ENCODE data around the gene USH1G. TPM values are rescaled to one million over a fixed set of nuclear protein-coding genes. Genes with fewer than 3 reads are reported as not detected.

USH1G gene
- polyA plus RNA-seq, 3 donors, result 0.03 TPM; not detected in 2

GRCh38 chr17:74890554-74890953 is 32.5 kb downstream of the USH1G start:
- WGBS, 3 donors, result 91 to 94% (median 92%) methylated on average over 7 of the region's 7 CpGs
- no peak overlapping the region for H3K27ac ChIP-seq (ENCODE audit: low read depth, low read length)

DNA sequence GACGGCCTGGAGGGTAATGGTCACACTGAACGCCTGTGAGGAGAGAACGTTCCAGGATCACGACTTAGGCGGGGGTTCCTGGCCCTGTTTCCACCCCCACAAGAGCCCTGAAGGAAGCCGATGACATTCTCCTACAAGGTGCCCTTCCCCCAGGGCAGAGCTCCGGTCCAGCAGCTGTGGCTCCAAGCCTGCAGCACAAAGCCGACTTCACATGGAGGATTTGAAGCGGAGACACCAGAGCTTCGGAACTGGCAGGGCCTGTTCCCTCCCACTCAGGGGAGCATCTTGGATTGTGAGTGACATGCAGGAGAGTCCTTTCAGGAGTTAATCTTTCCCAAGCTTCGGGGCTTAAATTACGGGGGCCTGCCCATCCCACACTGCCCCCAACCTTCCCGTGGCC is 34.6 kb downstream of the USH1G start:
- 51 to 67% (median 56%) methylated on average over 13 of the region's 13 CpGs for WGBS, 3 donors
- no peak overlapping the region for H3K27ac ChIP-seq (ENCODE audit: low read depth, low read length)

- 51 to 70% (median 51%) methylated on average over 15 of the region's 15 CpGs for WGBS, 3 donors
Measured at GRCh38 chr17:74883241-74883745, 39.8 kb downstream of the USH1G start.

GRCh38 chr17:74882517-74883240 is 40.4 kb downstream of the USH1G start:
- no peak overlapping the region for H3K27ac ChIP-seq (ENCODE audit: low read depth, low read length)
- 65 to 78% (median 72%) methylated on average over 20 of the region's 20 CpGs for WGBS, 3 donors

More at GRCh38 chr17:74883241-74883745, 39.8 kb downstream of the USH1G start:
- H3K27ac ChIP-seq (ENCODE audit: low read depth, low read length), result no peak overlapping the region

- WGBS, 3 donors, result 66 to 78% (median 66%) methylated on average over 11 of the region's 11 CpGs
- H3K27ac ChIP-seq (ENCODE audit: low read depth, low read length), result no peak overlapping the region
Measured at GRCh38 chr17:74881073-74881472, 42.0 kb downstream of the USH1G start.

- 91 to 94% (median 93%) methylated on average over 16 of the region's 16 CpGs for WGBS, 3 donors
- no peak overlapping the region for H3K27ac ChIP-seq (ENCODE audit: low read depth, low read length)
Measured at GRCh38 chr17:74879308-74879707, 43.7 kb downstream of the USH1G start.

DNA sequence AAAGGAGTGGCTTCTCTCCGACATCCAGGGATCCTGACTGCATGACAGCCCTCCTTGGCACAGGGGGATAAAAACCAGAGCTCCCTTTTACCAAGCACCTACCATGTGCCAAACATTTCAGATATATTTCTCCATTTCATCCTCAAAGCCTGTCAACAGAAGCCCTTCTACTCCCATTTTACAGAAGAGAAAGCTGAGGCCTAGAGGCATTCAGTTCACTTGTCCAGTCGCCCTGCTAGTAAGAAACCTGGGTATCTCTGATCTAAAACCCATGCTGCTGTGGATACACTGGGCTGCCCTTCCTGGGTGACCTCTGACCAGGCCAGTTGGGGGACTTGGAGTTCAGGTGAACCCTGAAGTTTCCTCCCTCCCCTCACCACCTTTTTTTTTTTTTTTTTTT is 44.4 kb downstream of the USH1G start:
- H3K27ac ChIP-seq (ENCODE audit: low read depth, low read length), result no peak overlapping the region
- 63 to 94% (median 80%) methylated on average over 2 of the region's 2 CpGs for WGBS, 3 donors

DNA sequence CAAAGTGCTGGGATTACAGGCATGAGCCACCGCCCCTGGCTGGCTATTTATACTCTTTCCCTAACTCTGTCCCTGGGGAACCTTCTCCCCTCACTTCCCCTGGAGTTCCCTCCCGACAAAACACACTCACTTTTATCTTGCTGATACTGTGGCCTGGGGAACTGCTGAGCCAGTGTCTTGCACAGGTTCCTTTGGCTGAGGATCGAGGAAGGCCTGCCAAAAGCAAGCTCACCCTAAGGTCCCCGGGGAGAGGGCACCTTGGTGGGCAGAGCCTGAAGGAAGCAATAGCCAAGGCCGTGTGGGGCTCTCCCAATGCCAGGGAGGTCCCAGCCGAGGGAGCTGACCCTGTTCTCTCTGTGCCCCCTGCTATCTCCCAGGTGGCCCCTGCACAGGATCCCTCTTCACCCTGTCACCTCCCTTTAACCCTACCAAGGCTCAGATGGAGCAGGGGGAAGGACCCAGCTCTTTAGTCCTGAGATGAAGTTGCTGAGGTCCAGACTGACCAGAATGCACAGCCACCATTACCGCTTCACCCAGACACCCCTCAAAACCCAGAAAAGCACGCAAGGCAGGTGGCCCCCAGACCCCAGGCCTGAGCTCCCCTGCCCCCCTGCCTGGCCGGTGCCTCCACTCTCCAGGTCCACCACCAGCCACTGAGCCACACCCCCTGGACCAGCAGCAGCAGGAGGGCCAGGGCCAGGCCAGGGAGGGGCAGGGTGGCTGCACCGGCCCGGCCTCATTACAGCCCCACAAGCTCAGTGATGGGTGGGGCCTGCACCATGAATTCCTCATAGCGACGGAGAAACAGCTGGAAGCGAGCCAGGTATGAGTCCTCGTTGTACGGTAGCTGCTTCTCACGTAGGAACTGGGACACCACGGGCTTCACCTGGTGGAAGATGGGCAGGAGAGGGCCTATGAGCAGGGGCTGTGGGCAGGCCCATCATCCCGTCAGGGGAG is 45.2 kb downstream of the USH1G start:
- H3K27ac ChIP-seq (ENCODE audit: low read depth, low read length), result no peak overlapping the region
- WGBS, 3 donors, result 44 to 53% (median 48%) methylated on average over 19 of the region's 19 CpGs

GRCh38 chr17:74875977-74876593 is 47.0 kb downstream of the USH1G start:
- WGBS, 3 donors, result 57 to 67% (median 63%) methylated on average over 6 of the region's 6 CpGs
- H3K27ac ChIP-seq (ENCODE audit: low read depth, low read length), result no peak overlapping the region

GRCh38 chr17:74875155-74875976 is 47.7 kb downstream of the USH1G start:
- no peak overlapping the region for H3K27ac ChIP-seq (ENCODE audit: low read depth, low read length)
- 33 to 69% (median 60%) methylated on average over 5 of the region's 5 CpGs for WGBS, 3 donors

- 95 to 100% (median 98%) methylated on average over 5 of the region's 5 CpGs for WGBS, 3 donors
- H3K27ac ChIP-seq (ENCODE audit: low read depth, low read length), result no peak overlapping the region
Measured at GRCh38 chr17:74874615-74875037, 48.4 kb downstream of the USH1G start.

- WGBS, 3 donors, result 56 to 59% (median 58%) methylated on average over 6 of the region's 6 CpGs
- no peak overlapping the region for H3K27ac ChIP-seq (ENCODE audit: low read depth, low read length)
Measured at GRCh38 chr17:74873874-74874614, 49.0 kb downstream of the USH1G start.

GRCh38 chr17:74873037-74873873 is 49.8 kb downstream of the USH1G start:
- H3K27ac ChIP-seq (ENCODE audit: low read depth, low read length), result no peak overlapping the region
- 0 to 1% (median 0%) methylated on average over 54 to 55 of the region's 55 CpGs for WGBS, 3 donors

- WGBS, 3 donors, result 6 to 9% (median 8%) methylated on average over 38 of the region's 38 CpGs
- H3K27ac ChIP-seq (ENCODE audit: low read depth, low read length), result no peak within 1 kb of the TSS
Measured at GRCh38 chr17:74872313-74873036, 50.6 kb downstream of the USH1G start, which contains the start of gene FDXR. FDXR (minus strand) TSS chr17:74872994; CDS start chr17:74872944, 50 bp downstream.

DNA sequence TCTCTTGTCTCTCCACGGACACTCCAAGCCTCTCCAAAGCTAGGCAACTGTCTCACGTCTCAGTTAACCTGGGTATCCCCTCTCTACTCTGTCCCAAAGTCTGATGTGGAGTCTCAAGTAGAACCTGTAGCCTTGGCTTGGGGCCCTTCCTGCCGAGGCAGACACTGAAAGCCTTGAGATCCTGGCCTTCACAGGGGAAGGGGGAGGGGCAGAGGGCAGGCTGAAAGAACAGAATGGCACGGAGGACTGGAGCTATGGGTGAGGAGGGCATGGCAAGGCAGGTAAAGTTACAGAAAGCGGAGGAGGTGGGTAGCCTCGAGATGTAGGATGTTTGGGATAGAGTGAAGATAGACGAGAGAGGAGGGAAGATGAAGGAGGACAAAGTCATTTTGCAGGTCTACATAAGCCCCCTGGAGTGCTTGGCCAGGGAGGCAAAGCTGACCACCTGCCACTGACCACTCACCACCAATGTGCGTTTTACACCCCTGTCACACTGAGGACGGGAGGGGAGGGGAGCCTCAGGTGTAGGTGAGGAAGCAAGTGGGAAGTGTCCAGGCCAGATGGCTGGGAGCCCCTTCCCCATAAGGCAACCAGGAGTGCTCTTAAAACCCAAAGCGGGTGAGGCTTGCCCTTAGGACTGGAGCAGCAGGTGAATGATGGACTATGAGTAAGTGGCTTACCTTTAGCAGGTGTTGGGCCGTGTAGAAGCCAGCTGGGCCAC is 51.5 kb downstream of the USH1G start:
- 75 to 84% (median 83%) methylated on average over 11 of the region's 11 CpGs for WGBS, 3 donors
- no peak overlapping the region for H3K27ac ChIP-seq (ENCODE audit: low read depth, low read length)

Data from adipose tissue (tissue), 3 donors.